Natural killer cell treated with Interleukin-12 subunit alpha and Interleukin-12 subunit beta and Interleukin-15 and Interleukin-18, amount 100 ng/mL, for 72 hours (primary cell): ENCODE data around the gene ZDHHC7. TPM values are rescaled to one million over a fixed set of nuclear protein-coding genes. Genes with fewer than 3 reads are reported as not detected.

Experiments used
- ATAC-seq, 2 donors: fragments of 150-1000 bp; cut with Tn5 transposase in 1 of 2; sonication (Bioruptor Pico), chemical (Tn5 transposase) in 1 of 2; 2 replicates each; pipeline ENCODE4 v1.10.0; 2021
- DNase-seq: peaks from one replicate; pipeline ENCODE4 v3.0.0; 2022; ENCODE audit warnings: low spot score
- H3K27ac Mint-ChIP-seq, 2 donors: 1 replicate in 1 of 2; 2 replicates in 1 of 2; pipeline ENCODE4 v1.8.0; 2022; ENCODE audit warnings: mixed read lengths in 2 of 2, mild to moderate bottlenecking in 1 of 2, moderate library complexity in 1 of 2
- H3K27me3 Mint-ChIP-seq, 2 donors: 1 replicate in 1 of 2; 2 replicates in 1 of 2; pipeline ENCODE4 v1.8.0; 2022; ENCODE audit warnings: mixed read lengths in 2 of 2
- H3K36me3 Mint-ChIP-seq: one replicate; pipeline ENCODE4 v1.8.0; 2022; ENCODE audit warnings: mixed read lengths
- H3K4me1 Mint-ChIP-seq, 2 donors: 1 replicate in 1 of 2; 2 replicates in 1 of 2; pipeline ENCODE4 v1.8.0; 2022; ENCODE audit warnings: low read depth in 2 of 2, mixed read lengths in 2 of 2, mild to moderate bottlenecking in 1 of 2
- H3K4me3 Mint-ChIP-seq: one replicate; pipeline ENCODE4 v1.8.0; 2022; ENCODE audit warnings: mixed read lengths
- H3K9me3 Mint-ChIP-seq: 2 replicates; pipeline ENCODE4 v1.8.0; 2022; ENCODE audit warnings: mixed read lengths
- total RNA-seq, 2 donors: library from RNA; stranded (reverse); gene quantifications; one replicate each; pipeline ENCODE4 v1.2.3, GENCODE V29; 2022

Gene ZDHHC7
- total RNA-seq, 2 donors from 2014 or later = 28.5 to 43.9 TPM

- DNase-seq = no peak
- Mint-ChIP-seq H3K4me3 (no peak overlapping the region), H3K4me1 (peaks cover 3 to 5% of the 10 kb centered on the region in 2 donors), H3K27ac (no peak overlapping the region), H3K27me3 (no peaks in the 10 kb centered on the region), H3K9me3 (no peaks in the 10 kb centered on the region), H3K36me3 (no peaks in the 10 kb centered on the region)
- no peak for ATAC-seq
These were observed 22.8 kb downstream of the ZDHHC7 start for GRCh38 chr16:84988328-84989080.

GRCh38 chr16:84986879-84987278, 24.5 kb downstream of the ZDHHC7 start:
- no peak overlapping the region for H3K27ac Mint-ChIP-seq

GRCh38 chr16:84986102-84986501, 25.2 kb downstream of the ZDHHC7 start:
- H3K27me3 Mint-ChIP-seq = no peaks in the 10 kb centered on the region
- no peaks in the 10 kb centered on the region for H3K9me3 Mint-ChIP-seq
- H3K27ac Mint-ChIP-seq = no peak overlapping the region
- ATAC-seq (no peak), DNase-seq (no peak)
- peaks cover 2% of the 10 kb centered on the region for H3K36me3 Mint-ChIP-seq
- H3K4me3 Mint-ChIP-seq = no peak overlapping the region
- peaks cover 7 to 14% of the 10 kb centered on the region in 2 donors for H3K4me1 Mint-ChIP-seq

More at GRCh38 chr16:84986879-84987278, 24.5 kb downstream of the ZDHHC7 start:
- peaks cover 7 to 14% of the 10 kb centered on the region in 2 donors for H3K4me1 Mint-ChIP-seq
- H3K4me3 Mint-ChIP-seq = no peak overlapping the region
- no peaks in the 10 kb centered on the region for H3K9me3 Mint-ChIP-seq
- H3K27me3 Mint-ChIP-seq = no peaks in the 10 kb centered on the region
- no peaks in the 10 kb centered on the region for H3K36me3 Mint-ChIP-seq
- ATAC-seq (no peak), DNase-seq (no peak)

- DNase-seq (no peak), ATAC-seq (no peak)
- H3K9me3 Mint-ChIP-seq = no peaks in the 10 kb centered on the region
- H3K27ac Mint-ChIP-seq = no peak overlapping the region
- peaks cover 10 to 14% of the 10 kb centered on the region in 2 donors for H3K4me1 Mint-ChIP-seq
- H3K27me3 Mint-ChIP-seq = no peaks in the 10 kb centered on the region
- H3K36me3 Mint-ChIP-seq = peaks cover 9% of the 10 kb centered on the region
- no peak overlapping the region for H3K4me3 Mint-ChIP-seq
These were observed 26.0 kb downstream of the ZDHHC7 start for GRCh38 chr16:84985079-84986065.

- Mint-ChIP-seq H3K9me3 (no peaks in the 10 kb centered on the region), H3K4me3 (no peak overlapping the region), H3K36me3 (peaks cover 9% of the 10 kb centered on the region), H3K27ac (no peak overlapping the region), H3K27me3 (no peaks in the 10 kb centered on the region), H3K4me1 (peaks cover 10 to 14% of the 10 kb centered on the region in 2 donors)
- no peak for DNase-seq
- ATAC-seq = no peak
These were observed 28.9 kb downstream of the ZDHHC7 start for GRCh38 chr16:84982434-84982833.

- Mint-ChIP-seq H3K27me3 (no peaks in the 10 kb centered on the region), H3K9me3 (no peaks in the 10 kb centered on the region), H3K27ac (no peak overlapping the region), H3K36me3 (peaks cover 16% of the 10 kb centered on the region), H3K4me1 (peaks cover 6 to 9% of the 10 kb centered on the region in 2 donors), H3K4me3 (no peak overlapping the region)
- ATAC-seq (no peak), DNase-seq (no peak)
These were observed 31.8 kb downstream of the ZDHHC7 start for GRCh38 chr16:84979516-84979915.

- DNase-seq = peak; percentile 49
- no peak overlapping the region for H3K4me3 Mint-ChIP-seq
- peaks cover 16% of the 10 kb centered on the region for H3K36me3 Mint-ChIP-seq
- no peaks in the 10 kb centered on the region for H3K9me3 Mint-ChIP-seq
- H3K4me1 Mint-ChIP-seq = peaks cover 0 to 3% of the 10 kb centered on the region in 2 donors
- no peaks in the 10 kb centered on the region for H3K27me3 Mint-ChIP-seq
- ATAC-seq = no peak
- H3K27ac Mint-ChIP-seq = no peak overlapping the region
These were observed 34.5 kb downstream of the ZDHHC7 start for GRCh38 chr16:84976644-84977400.

- no peaks in the 10 kb centered on the region for H3K27me3 Mint-ChIP-seq
- ATAC-seq (no peak), DNase-seq (peak; percentile 29)
- no peak overlapping the region for H3K4me3 Mint-ChIP-seq
- no peak overlapping the region for H3K27ac Mint-ChIP-seq
- peaks cover 8% of the 10 kb centered on the region for H3K36me3 Mint-ChIP-seq
- H3K4me1 Mint-ChIP-seq = peaks cover 0 to 2% of the 10 kb centered on the region in 2 donors
- no peaks in the 10 kb centered on the region for H3K9me3 Mint-ChIP-seq
These were observed 35.8 kb downstream of the ZDHHC7 start for GRCh38 chr16:84975522-84975921.

GRCh38 chr16:84975066-84975465, 36.3 kb downstream of the ZDHHC7 start:
- peaks cover 0 to 3% of the 10 kb centered on the region in 2 donors for H3K4me1 Mint-ChIP-seq
- ATAC-seq (no peak), DNase-seq (peak; percentile 42)
- no peak overlapping the region for H3K27ac Mint-ChIP-seq
- H3K4me3 Mint-ChIP-seq = no peak overlapping the region
- no peaks in the 10 kb centered on the region for H3K27me3 Mint-ChIP-seq
- H3K36me3 Mint-ChIP-seq = peaks cover 6% of the 10 kb centered on the region
- H3K9me3 Mint-ChIP-seq = no peaks in the 10 kb centered on the region

GRCh38 chr16:84973776-84974523, 37.4 kb downstream of the ZDHHC7 start:
- peak; percentile 26 for DNase-seq

GRCh38 chr16:84973236-84973635, 38.1 kb downstream of the ZDHHC7 start:
- Mint-ChIP-seq H3K36me3 (peaks cover 6% of the 10 kb centered on the region), H3K27ac (no peak overlapping the region), H3K4me3 (no peak overlapping the region), H3K9me3 (no peaks in the 10 kb centered on the region), H3K4me1 (peaks cover 0 to 3% of the 10 kb centered on the region in 2 donors), H3K27me3 (no peaks in the 10 kb centered on the region)
- peak; percentile 59 for DNase-seq
- no peak for ATAC-seq

More at GRCh38 chr16:84973776-84974523, 37.4 kb downstream of the ZDHHC7 start:
- ATAC-seq = no peak
- no peak overlapping the region for H3K27ac Mint-ChIP-seq
- H3K36me3 Mint-ChIP-seq = peaks cover 6% of the 10 kb centered on the region
- no peaks in the 10 kb centered on the region for H3K9me3 Mint-ChIP-seq
- no peak overlapping the region for H3K4me3 Mint-ChIP-seq
- H3K4me1 Mint-ChIP-seq = peaks cover 0 to 3% of the 10 kb centered on the region in 2 donors
- no peaks in the 10 kb centered on the region for H3K27me3 Mint-ChIP-seq

- Mint-ChIP-seq H3K27me3 (no peaks in the 10 kb centered on the region), H3K9me3 (peaks cover 6% of the 10 kb centered on the region), H3K36me3 (peaks cover 5% of the 10 kb centered on the region), H3K27ac (no peak overlapping the region), H3K4me3 (no peak overlapping the region), H3K4me1 (peaks cover 0 to 8% of the 10 kb centered on the region in 2 donors)
- ATAC-seq (peak; percentile 83 to 89), DNase-seq (peak; percentile 71)
These were observed 40.7 kb downstream of the ZDHHC7 start for GRCh38 chr16:84970447-84971127.
